Measurements from ENCODE around the gene SMC3.
"Not testable (repeated sequence)": the region's sequence is repeated elsewhere in the genome, so short reads cannot be mapped to it uniquely, and the experiment has no call there.

The SMC3 gene

DNA sequence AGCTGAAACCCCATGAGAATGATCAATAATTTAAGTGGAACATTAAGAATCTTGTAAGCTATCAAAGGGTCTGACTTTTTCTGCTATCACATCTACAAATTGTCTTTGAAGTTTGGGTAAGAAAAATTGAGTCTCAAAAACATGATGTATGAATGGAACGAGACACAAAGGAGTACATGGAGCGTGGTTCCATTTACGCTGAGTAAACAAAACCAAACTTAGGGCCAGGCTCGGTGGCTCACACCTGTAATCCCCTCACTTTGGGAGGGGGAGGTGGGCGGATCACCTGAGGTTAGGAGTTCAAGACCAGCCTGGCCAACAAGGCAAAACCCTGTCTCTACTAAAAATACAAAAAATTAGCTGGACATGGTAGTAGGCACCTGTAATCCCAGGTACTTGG, 24.3 kb downstream of the SMC3 start:
- no peak for DNase-seq (ENCODE audit: low spot score)
- TF ChIP-seq, protein P1, sequence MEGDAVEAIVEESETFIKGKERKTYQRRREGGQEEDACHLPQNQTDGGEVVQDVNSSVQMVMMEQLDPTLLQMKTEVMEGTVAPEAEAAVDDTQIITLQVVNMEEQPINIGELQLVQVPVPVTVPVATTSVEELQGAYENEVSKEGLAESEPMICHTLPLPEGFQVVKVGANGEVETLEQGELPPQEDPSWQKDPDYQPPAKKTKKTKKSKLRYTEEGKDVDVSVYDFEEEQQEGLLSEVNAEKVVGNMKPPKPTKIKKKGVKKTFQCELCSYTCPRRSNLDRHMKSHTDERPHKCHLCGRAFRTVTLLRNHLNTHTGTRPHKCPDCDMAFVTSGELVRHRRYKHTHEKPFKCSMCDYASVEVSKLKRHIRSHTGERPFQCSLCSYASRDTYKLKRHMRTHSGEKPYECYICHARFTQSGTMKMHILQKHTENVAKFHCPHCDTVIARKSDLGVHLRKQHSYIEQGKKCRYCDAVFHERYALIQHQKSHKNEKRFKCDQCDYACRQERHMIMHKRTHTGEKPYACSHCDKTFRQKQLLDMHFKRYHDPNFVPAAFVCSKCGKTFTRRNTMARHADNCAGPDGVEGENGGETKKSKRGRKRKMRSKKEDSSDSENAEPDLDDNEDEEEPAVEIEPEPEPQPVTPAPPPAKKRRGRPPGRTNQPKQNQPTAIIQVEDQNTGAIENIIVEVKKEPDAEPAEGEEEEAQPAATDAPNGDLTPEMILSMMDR (IDR thresholded peaks at IDR 0.05; ENCODE audit: extremely low read depth, missing control alignments): no peak

- TF ChIP-seq, protein P1 (IDR thresholded peaks at IDR 0.05; ENCODE audit: extremely low read depth, missing control alignments): no peak
- no peak for DNase-seq (ENCODE audit: low spot score)
These were observed 30.0 kb downstream of the SMC3 start for GRCh38 chr10:110597476-110597875.

DNA sequence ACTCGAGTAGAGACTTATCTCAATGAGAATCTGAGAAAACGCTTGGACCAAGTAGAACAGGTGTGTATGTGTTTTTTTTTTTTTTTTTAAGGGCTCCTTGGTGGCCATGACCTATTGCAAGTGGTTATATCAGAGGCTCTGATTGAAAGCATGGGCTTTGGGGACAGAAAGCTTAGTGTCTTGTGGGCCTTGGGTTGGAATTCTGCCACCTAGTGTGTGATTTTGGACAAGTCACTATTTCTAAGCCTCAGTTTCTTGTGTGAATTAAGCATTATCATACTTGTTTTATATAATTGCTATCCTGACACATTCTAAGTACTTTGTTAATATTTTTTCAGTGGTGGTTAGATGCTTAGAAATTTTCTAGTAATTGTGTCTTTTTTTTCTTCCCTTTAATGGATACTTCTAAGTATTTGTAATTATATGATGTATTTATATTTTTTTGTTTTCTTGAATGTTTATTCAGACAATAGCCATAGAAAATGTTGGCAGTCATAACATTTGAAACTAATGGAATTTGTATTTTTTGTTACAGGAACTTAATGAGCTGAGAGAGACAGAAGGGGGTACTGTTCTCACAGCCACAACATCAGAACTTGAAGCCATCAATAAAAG, 33.1 kb downstream of the SMC3 start:
- peak; percentile 32 for DNase-seq (ENCODE audit: low spot score)
- TF ChIP-seq, protein P1 (IDR thresholded peaks at IDR 0.05; ENCODE audit: extremely low read depth, missing control alignments): peak; percentile 40

DNA sequence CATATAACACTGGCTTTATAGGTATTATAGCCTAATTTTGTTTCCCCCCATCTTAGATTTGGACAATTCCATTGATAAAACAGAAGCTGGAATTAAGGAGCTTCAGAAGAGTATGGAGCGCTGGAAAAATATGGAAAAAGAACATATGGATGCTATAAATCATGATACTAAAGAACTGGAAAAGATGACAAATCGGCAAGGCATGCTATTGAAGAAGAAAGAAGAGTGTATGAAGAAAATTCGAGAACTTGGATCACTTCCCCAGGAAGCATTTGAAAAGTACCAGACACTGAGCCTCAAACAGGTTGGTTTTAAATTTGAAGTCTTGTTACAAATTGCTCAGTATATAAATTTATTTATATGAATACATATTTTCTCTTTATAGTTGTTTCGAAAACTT, 34.1 kb downstream of the SMC3 start:
- TF ChIP-seq, protein P1 (IDR thresholded peaks at IDR 0.05; ENCODE audit: extremely low read depth, missing control alignments): no peak
- no peak for DNase-seq (ENCODE audit: low spot score)

- DNase-seq (ENCODE audit: low spot score): no peak
- TF ChIP-seq, protein P1 (IDR thresholded peaks at IDR 0.05; ENCODE audit: extremely low read depth, missing control alignments): no peak
These were observed 40.6 kb downstream of the SMC3 start for GRCh38 chr10:110608087-110608486.

DNA sequence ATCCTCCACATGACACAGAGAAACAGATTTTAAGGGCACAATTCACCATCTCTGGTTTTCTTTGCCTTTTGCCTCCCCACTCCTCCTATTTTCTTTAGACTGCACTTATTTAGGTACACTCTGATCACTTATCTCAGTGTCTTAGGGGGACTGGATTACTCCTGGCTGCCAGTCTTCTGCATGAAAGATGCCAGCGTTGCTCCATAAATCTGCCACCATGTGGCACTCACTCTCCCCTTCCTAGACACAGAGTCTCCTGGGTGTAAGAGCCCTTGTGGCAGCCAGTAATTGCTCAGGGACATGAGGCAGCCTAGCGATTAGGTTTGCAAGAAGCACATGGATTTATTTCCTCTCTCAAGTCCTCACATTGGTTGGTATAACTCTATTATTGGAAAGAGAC, 42.1 kb downstream of the SMC3 start:
- TF ChIP-seq, protein P1 (IDR thresholded peaks at IDR 0.05; ENCODE audit: extremely low read depth, missing control alignments): no peak
- DNase-seq (ENCODE audit: low spot score): no peak

DNA sequence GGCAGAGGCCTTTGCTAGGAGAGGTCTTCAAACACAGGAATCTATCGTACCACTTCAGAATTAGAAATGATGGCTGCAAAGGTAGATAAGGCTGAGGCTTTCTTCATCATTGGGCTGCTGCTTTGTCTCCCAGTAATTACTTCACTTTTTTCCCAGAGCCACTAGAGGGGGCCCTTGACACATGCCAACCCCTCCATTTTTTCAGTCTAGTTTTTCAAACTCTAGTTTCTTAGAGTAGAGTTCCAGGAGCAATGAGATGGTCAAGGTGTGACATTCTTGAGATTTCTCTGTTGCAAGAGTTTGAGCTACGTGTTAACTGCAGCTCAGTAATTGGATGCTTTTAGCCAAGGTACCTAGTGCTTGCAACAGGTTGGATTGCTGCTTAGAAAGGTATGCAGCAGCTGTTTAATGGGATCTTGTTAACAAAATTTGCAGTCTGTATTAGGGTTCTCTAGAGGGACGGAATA, 42.8 kb downstream of the SMC3 start:
- peak; percentile 62 for DNase-seq (ENCODE audit: low spot score)
- TF ChIP-seq, protein P1 (IDR thresholded peaks at IDR 0.05; ENCODE audit: extremely low read depth, missing control alignments): peak; percentile 45

DNA sequence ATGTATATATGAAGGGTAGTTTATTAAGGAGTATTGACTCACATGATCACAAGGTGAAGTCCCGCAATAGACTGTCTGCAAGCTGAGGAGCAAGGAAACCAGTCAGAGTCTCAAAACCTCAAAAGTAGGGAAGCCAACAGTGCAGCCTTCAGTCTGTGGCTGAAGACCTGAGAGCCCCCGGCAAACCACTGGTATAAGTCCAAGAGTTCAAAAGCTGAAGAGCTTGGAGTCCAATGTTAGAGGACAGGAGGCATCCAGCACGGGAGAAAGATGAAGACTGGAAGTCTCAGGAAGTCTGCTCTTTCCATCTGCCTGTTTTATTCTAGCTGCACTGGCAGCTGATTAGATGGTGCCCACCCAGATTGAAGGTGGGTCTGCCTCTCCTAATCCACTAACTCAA, 43.3 kb downstream of the SMC3 start:
- DNase-seq (ENCODE audit: low spot score): not testable (repeated sequence)
